ENCODE results near the gene AZIN2. TPM values are rescaled to one million over a fixed set of nuclear protein-coding genes. Genes with fewer than 3 reads are reported as not detected.
"Not testable (repeated sequence)": the region's sequence is repeated elsewhere in the genome, so short reads cannot be mapped to it uniquely, and the experiment has no call there.

AZIN2 gene
- total RNA-seq, 6 experiments from 2014 or later: 0.62 to 1.2 (median 0.85) TPM

- no peak overlapping the region for H3K27ac ChIP-seq
- WGBS (ENCODE audit: insufficient coverage, low coverage, low lambda C conversion rate, missing lambda C conversion rate): 85% methylated on average over 10 of the region's 10 CpGs
- intact Hi-C loops (cut with DNase I): no loop called here
- H3K9me3 ChIP-seq: peaks cover 0 to 8% (median 3%) of the 10 kb centered on the region in 4 donors
- H3K36me3 ChIP-seq: no peaks in the 10 kb centered on the region
- H3K4me1 ChIP-seq: no peaks in the 10 kb centered on the region
- H3K27me3 ChIP-seq: no peaks in the 10 kb centered on the region
- DNase-seq (no peak), ATAC-seq (no peak)
- no peak overlapping the region for H3K4me3 ChIP-seq
- TF ChIP-seq POLR2A (IDR thresholded peaks at IDR 0.05) (no peak), CTCF (IDR thresholded peaks at IDR 0.05) (no peak)
Observed at GRCh38 chr1:33065301-33065700, 15.7 kb upstream of the AZIN2 start.

DNA sequence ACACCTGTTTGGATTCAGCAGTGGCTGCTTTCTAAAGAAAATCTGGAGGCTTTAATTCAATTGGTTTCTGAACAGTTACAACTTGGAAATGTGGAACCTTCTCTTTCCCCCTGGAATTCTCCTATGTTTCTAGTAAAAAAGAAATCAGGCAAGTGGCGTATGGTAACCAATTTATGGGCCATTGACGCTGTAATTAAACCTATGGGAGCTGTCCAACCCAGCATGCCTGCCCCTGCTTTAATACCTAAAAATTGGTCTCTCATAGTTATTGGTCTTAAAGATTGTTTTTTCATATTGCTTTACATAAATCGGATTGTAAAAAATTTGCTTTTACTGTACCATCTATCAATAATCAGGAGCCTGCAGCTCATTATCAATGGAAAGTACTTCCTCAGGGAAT, 14.5 kb upstream of the AZIN2 start:
- ATAC-seq; H3K36me3 ChIP-seq; intact Hi-C loops (cut with DNase I); DNase-seq; H3K27ac ChIP-seq; H3K9me3 ChIP-seq; H3K27me3 ChIP-seq; H3K4me3 ChIP-seq; H3K4me1 ChIP-seq: not testable (repeated sequence)
- WGBS (ENCODE audit: insufficient coverage, low coverage, low lambda C conversion rate, missing lambda C conversion rate): 82% methylated on average over 2 of the region's 3 CpGs

DNA sequence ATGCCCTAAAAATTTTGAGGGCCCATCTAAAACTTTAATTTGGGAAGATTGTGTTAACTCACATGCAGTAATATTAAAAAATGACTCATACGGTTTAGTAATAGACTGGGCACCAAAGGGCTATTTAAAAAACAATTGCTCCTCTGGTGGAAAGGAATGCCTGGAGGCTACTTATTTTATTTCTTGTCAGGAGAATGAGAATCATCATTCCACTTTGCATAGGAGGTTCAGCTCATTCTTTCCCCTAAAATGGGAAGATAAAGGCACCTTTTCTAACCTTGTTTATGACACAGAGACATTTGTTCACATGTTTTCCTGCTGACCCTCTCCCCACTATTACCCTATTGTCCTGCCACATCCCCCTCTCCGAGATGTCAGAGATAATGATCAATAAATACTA, 12.8 kb upstream of the AZIN2 start:
- H3K9me3 ChIP-seq; H3K4me3 ChIP-seq; DNase-seq; H3K27me3 ChIP-seq; H3K36me3 ChIP-seq; ATAC-seq; H3K4me1 ChIP-seq; intact Hi-C loops (cut with DNase I); H3K27ac ChIP-seq: not testable (repeated sequence)
- 40% methylated on average over 2 of the region's 2 CpGs for WGBS (ENCODE audit: insufficient coverage, low coverage, low lambda C conversion rate, missing lambda C conversion rate)

DNA sequence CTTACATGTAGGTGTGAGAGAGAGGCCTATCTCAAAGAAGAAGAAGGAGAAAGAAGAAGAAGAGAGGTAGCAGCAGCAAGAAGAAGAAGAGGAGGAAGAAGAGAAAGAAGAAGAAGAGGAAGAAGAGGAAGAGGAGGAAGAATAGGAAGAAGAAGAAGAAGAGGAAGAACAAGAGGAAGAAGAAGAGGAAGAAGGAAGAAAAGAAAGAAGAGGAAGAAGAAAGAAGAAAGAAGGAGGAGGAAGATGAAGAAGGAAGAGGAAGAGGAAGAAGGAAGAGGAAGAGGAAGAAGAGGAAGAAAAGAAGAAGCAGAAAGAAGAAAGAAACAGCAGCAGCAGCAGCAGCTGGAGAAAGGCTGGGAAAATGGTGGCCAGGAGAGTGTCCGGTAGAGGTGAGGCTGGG, 10.3 kb upstream of the AZIN2 start:
- intact Hi-C loops (cut with DNase I): no loop called here
- no peak for ATAC-seq
- TF ChIP-seq CTCF (IDR thresholded peaks at IDR 0.05): no peak
- TF ChIP-seq POLR2A (IDR thresholded peaks at IDR 0.05): no peak
- Histone ChIP-seq H3K27me3 (no peaks in the 10 kb centered on the region), H3K36me3 (no peaks in the 10 kb centered on the region), H3K27ac (no peak overlapping the region), H3K9me3 (no peaks in the 10 kb centered on the region), H3K4me1 (no peaks in the 10 kb centered on the region), H3K4me3 (no peak overlapping the region)
- DNase-seq: no peak
- 71% methylated on average over 1 of the region's 1 CpG for WGBS (ENCODE audit: insufficient coverage, low coverage, low lambda C conversion rate, missing lambda C conversion rate)

DNA sequence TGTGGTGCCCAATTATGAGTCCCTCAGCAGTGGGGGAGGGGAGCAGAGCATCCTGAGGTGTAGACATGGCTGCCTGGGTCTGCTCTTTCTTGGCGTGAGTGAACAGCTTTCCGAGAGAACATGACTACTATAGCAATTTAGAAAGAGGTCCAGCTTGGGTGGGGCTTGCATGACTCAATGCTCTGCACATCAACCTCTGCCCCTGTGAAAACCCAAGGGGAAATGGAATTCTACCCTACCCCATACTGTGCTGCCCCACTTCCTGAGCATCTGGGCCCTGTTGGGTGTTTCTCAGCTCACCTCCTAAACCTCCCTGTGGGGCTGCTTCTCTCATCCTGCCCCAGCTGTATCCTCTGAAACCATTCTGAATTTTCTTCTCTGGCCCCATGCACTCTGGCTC, 8.2 kb upstream of the AZIN2 start:
- Histone ChIP-seq H3K27ac (no peak overlapping the region), H3K36me3 (no peaks in the 10 kb centered on the region), H3K4me3 (no peak overlapping the region), H3K4me1 (no peaks in the 10 kb centered on the region), H3K27me3 (no peaks in the 10 kb centered on the region), H3K9me3 (no peaks in the 10 kb centered on the region)
- 60% methylated on average over 1 of the region's 2 CpGs for WGBS (ENCODE audit: insufficient coverage, low coverage, low lambda C conversion rate, missing lambda C conversion rate)
- intact Hi-C loops (cut with DNase I): no loop called here
- DNase-seq (no peak), ATAC-seq (peak in 1 of 4 donors; percentile 14)
- TF ChIP-seq CTCF (IDR thresholded peaks at IDR 0.05) (no peak), POLR2A (IDR thresholded peaks at IDR 0.05) (no peak)

Measured in right lobe of liver (tissue), 6 donors.